Hepatocyte (in vitro differentiated cells): ENCODE measurements around the gene RAP1A.

Experiments used
- EZH2 ChIP-seq: fragments of 200-600 bp; sonication (generic); IDR thresholded peaks from 2 replicates; pipeline ENCODE4 v1.6.1; 2016; ENCODE audit warnings: antibody characterized with exemption, mild to moderate bottlenecking, borderline replicate concordance
- TF ChIP-seq, protein P1 (sequence below): fragments of 200-600 bp; sonication (generic); IDR thresholded peaks from 2 replicates; pipeline ENCODE4 v1.5.1; 2016; ENCODE audit warnings: antibody characterized with exemption, mild to moderate bottlenecking; ENCODE audit not compliant: poor library complexity

DNA sequence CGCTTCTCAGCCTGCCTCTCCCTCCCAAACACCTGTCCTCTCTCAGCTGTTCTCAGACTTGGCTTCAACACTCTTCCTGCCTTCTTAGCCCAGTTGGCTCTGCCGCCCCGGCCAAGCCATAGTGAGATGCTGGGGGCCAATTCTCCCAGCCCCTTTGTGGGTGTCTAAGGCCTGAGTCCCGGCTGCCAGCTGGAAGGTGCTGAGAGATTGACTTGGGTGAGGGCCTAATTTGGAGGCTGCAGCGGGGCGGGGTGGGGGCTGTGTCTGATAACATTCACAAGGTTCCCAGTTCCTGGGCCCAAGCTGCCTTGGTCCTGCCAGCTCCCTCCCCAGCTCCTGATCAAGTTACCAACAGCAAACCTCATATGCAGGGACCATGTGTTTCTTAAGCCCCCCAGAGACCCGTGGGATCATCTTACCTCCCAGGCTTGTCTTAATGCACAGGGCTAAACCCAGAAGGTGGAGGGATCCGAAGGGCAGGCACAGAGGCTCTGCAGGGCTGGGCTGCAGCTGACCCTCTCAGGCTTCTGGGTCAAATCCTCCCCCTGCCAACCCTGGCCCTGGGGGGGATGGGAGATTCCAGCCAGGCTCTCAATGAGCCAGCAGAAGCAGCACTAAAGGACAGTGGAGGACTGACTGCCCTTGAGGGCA is 109.8 kb downstream of the RAP1A start:
- TF ChIP-seq, protein P1, sequence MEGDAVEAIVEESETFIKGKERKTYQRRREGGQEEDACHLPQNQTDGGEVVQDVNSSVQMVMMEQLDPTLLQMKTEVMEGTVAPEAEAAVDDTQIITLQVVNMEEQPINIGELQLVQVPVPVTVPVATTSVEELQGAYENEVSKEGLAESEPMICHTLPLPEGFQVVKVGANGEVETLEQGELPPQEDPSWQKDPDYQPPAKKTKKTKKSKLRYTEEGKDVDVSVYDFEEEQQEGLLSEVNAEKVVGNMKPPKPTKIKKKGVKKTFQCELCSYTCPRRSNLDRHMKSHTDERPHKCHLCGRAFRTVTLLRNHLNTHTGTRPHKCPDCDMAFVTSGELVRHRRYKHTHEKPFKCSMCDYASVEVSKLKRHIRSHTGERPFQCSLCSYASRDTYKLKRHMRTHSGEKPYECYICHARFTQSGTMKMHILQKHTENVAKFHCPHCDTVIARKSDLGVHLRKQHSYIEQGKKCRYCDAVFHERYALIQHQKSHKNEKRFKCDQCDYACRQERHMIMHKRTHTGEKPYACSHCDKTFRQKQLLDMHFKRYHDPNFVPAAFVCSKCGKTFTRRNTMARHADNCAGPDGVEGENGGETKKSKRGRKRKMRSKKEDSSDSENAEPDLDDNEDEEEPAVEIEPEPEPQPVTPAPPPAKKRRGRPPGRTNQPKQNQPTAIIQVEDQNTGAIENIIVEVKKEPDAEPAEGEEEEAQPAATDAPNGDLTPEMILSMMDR: no peak
- TF ChIP-seq EZH2: no peak
